Mononuclear cell (primary cell): Measurements from ENCODE around the gene PEX14. TPM values are rescaled to one million over a fixed set of nuclear protein-coding genes. Genes with fewer than 3 reads are reported as not detected.

Experiments
- H3K27me3 ChIP-seq: 2 replicates; pipeline ENCODE4 v1.6.0; 2011; ENCODE audit warnings: low read length, control low read depth; ENCODE audit not compliant: insufficient read depth
- H3K4me1 ChIP-seq: 2 replicates; pipeline ENCODE4 v1.5.1; 2011; ENCODE audit warnings: mild to moderate bottlenecking, low read length, control low read depth; ENCODE audit not compliant: insufficient read depth
- H3K4me3 ChIP-seq: 2 replicates; pipeline ENCODE4 v1.5.1; 2011; ENCODE audit warnings: mild to moderate bottlenecking, low read length, moderate library complexity
- H3K9me3 ChIP-seq: 2 replicates; pipeline ENCODE4 v1.5.1; 2011; ENCODE audit warnings: low read depth, mild to moderate bottlenecking, control low read depth, low read length
- total RNA-seq: library from RNA; depleted of rRNA; stranded (reverse); fragments of >200 nt; gene quantifications from one replicate; pipeline ENCODE4 v1.2.3, GENCODE V29; 2012

PEX14 gene
- total RNA-seq, 1 donor = 7.1 TPM

DNA sequence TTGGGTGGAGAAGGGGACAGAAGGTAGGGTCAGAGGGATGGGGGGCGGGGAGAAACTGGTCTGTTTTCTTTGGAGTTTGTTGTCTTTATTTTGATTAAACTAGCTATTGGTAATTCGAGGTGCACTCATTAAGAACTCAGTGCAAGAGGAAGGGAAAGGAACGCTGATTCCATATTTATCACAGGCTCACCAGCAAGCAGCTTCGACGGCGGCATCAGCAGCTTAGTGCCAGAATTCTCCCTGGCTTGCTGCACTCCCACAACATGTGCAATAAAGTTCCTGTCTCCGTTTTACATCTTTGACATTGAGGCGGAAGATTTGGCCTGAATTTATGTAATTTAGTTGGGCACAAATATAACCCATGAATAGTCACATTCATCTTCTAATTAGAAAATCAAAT lies 57.6 kb downstream of the PEX14 start:
- Histone ChIP-seq H3K9me3 (no peaks in the 10 kb centered on the region), H3K27me3 (no peaks in the 10 kb centered on the region), H3K4me3 (no peak overlapping the region), H3K4me1 (no peaks in the 10 kb centered on the region)

DNA sequence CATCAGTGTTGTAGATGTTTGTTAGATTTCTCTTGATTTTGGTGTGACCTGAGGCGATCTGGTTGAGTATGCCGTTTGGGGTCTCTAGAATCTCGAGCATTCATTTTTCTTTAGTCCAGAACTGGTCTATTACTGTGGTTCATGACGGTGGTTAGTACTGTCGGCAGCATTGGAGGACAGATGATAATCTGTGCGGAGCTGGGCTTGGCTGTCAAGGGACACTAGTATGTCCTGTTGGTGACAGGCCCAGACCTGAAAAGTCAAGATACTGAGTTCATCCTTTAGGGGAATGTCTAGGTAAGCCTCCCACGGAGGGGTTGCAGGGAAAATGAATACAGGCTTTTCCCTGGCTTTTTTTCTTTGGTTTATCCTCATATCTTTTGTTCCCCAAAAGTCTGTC lies 59.8 kb downstream of the PEX14 start:
- Histone ChIP-seq H3K9me3 (no peaks in the 10 kb centered on the region), H3K4me3 (no peak overlapping the region), H3K4me1 (no peaks in the 10 kb centered on the region), H3K27me3 (no peaks in the 10 kb centered on the region)

DNA sequence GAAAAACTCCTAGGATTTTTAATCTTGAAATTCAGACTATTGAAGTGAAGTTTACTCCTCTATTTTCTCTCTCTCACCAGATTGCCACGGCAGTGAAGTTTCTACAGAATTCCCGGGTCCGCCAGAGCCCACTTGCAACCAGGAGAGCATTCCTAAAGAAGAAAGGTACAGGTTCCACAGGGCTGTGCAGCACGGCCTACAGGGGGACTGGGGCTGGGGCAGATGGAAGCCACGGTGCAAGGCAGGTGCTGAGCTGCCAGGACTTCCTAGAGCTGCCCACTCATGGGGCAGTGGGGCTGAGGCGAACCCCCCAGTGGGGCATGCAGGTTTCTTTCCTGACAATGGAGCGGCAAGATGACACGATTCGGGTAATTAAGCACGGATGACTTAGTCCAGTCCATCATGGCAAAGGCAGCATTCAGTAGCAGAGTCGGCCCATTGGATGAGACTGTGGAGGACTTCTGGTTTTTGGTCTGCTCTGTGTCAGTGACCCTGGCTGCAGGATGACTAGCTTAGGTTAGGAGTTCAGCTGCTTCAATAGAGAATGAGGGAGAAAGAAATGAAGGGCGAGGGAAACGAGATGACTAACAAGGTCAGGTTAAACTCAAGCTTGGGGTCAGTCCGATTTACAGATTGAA lies 61.5 kb downstream of the PEX14 start:
- H3K4me3 ChIP-seq = no peak overlapping the region

DNA sequence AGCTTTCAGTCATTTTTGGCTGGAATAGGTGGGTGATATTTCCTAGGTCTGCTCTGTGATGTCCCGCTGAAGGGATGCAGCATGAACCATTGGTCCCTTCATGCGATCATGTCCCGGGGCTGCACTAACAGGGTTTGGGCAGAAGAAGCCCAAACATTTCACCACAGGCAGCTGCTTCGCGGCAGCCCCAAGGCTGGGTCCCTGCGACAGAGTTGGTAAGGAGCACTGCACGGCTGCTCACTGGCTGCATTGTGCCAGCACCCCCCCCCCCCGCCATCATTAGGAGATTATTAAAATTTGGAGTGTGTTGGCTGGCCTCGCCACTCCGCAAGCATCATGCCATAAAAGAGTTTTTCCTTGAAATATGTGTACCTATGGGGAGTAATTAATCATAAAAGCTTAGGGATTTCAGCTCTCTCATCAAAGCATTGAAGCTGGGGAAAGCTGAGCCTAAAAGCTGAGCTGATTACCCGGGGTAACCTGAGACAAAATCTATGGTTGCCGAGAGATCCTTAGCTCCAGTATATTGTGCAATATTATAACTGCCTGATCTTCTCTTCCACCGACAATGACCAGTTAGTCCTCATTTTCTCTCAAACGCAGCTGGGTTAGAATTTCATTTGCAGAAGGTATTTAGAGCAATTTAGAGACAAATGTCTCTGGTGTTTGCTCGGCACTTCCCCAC lies 62.5 kb downstream of the PEX14 start:
- Histone ChIP-seq H3K4me3 (no peak overlapping the region), H3K9me3 (no peaks in the 10 kb centered on the region), H3K27me3 (no peaks in the 10 kb centered on the region), H3K4me1 (no peaks in the 10 kb centered on the region)

More for the DNA sequence above, 61.5 kb downstream of the PEX14 start:
- Histone ChIP-seq H3K9me3 (no peaks in the 10 kb centered on the region), H3K4me1 (no peaks in the 10 kb centered on the region), H3K27me3 (no peaks in the 10 kb centered on the region)

DNA sequence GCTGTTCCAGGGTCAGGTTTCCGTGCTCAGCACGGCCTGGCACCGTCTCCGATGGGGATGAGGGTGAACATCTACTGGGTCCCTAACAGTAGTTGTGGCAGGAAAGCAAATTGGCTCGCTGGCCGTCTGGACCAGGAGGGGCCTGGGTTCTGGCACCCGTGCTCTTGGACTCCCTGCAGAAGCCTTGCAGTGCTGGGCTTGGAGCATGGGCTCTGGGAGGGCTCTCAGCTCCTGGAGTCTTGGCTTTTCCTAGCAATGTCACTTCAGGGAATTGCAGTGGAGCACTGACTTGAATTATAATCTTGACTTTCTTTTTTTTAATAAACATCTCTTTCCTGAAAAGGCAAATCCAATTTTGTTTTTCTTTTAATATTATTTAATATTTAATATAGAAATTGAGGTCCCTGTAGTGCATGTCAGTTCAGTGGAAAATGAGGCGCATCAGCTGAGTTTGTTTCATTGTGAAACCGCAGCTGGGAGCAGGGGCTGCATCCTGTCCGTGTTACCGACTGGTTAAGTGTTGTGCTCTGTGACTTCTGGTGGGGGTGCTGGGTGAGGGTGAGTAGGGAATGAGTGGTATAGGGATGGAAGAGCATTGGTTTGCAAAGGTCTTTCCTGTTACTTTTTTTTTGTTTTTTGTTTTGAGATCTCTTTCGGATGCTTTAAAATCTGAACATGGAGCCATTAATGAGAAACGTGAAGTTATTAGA lies 64.1 kb downstream of the PEX14 start:
- H3K4me1 ChIP-seq = peaks cover 4% of the 10 kb centered on the region

DNA sequence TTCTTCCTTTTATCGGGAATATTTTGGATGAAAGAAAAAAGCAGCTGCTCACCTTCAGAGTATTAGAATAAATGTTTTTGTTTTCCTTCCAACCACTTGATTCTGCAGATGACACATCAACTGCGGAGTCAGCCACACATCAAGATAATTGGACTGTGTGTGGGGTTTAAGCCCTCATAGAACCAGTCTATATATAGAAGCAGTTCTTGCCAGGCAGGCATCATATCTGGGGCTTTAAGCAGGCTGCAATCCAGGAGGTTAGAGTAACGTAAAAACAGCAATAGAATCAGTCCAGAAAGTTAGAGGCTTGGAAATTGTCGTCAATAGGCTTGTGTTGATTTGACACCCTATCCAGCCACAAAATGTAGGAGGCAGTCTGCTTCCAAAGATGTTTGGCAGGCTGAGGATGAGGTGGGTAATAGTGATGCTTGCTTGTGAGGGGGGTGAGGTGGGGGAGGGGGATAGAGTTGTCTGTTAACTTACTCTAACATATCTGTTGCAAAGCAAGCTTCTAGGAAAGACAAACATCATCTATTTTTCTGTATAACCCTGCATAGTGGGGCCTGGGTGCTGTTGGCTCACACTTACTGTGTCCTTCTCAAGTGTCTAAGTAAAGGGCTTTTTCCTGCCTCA lies 64.8 kb downstream of the PEX14 start:
- no peaks in the 10 kb centered on the region for H3K27me3 ChIP-seq
- no peaks in the 10 kb centered on the region for H3K9me3 ChIP-seq
- H3K4me3 ChIP-seq = no peak overlapping the region
- peaks cover 5% of the 10 kb centered on the region for H3K4me1 ChIP-seq

More for the DNA sequence above, 64.1 kb downstream of the PEX14 start:
- Histone ChIP-seq H3K27me3 (no peaks in the 10 kb centered on the region), H3K9me3 (no peaks in the 10 kb centered on the region), H3K4me3 (no peak overlapping the region)

DNA sequence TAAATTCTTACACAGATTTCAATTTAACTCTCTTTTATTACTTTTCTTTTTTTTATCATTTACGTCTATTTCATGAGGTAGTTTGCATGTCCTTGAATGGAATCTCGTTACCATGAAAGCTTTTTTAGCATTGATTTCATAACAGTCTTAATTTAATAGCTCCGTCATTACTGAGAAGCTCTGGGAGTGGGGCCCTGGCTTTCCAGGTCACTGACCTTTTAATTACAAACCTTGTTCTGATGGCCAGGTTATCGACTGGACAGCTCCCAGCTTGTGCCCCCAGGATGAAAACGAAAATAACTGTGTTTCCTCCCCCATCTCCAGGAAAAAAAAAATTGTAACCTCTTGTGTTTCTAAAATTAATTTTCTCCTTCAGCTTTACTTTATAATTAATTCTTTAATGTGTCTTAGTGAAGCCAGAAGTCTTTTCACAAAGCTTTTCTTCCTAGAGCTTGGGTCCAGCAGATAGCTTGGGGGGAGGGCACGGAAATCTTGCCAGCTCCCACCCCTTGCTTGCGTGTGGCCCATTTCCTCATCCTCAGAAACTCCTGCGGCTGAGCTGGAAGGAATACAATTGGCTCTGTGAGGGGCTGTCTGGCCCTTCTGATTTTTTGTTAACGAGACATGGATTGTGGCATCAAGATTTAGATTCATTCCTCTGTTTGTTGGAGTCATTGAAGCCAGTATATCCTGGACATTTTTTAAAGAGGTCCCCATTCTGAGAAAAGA lies 65.7 kb downstream of the PEX14 start:
- Histone ChIP-seq H3K4me1 (peaks cover 5% of the 10 kb centered on the region), H3K4me3 (no peak overlapping the region), H3K9me3 (no peaks in the 10 kb centered on the region), H3K27me3 (no peaks in the 10 kb centered on the region)

DNA sequence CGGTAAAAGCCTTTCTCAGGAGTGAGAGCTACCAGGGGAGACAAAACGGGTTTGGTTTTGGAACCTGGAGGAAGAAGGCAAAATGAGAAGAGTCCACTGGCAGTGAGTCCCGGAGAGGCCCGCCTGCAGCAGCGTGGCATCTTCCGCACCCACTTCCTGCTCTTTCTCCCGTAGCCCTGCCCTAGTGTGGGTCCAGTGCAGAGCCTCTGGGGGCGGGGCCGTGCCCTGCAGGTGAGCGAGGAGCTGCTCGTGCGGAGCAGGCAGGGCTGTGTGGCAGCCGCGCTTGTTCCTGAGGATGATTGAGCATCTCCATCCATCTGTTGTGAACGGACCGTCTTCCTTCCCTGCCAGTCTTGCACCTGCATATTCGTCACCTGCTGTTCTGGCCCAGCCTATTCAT lies 66.5 kb downstream of the PEX14 start:
- H3K9me3 ChIP-seq = no peaks in the 10 kb centered on the region
- H3K4me1 ChIP-seq = peaks cover 5% of the 10 kb centered on the region
- no peak overlapping the region for H3K4me3 ChIP-seq
- no peaks in the 10 kb centered on the region for H3K27me3 ChIP-seq

DNA sequence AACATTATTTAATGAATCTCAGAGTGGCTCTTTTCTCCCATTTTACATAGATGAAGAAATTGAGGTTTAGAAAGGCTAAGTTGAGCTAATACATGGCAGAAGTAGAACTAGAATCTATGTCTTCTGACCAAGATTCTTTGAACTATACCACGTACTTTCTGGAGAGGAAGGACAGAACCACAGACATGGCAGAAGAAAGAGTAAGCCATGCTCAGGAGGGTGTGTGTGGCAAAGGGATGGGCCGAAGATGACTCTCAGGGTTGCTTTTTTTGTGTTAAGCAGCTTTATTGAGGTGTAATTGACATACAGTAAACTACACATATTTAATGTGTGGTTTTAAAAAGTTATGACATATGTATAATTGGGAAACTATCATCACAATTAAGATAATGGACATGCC lies 69.5 kb downstream of the PEX14 start:
- no peaks in the 10 kb centered on the region for H3K9me3 ChIP-seq
- H3K27me3 ChIP-seq = no peaks in the 10 kb centered on the region
- no peak overlapping the region for H3K4me3 ChIP-seq
- H3K4me1 ChIP-seq = peaks cover 5% of the 10 kb centered on the region

DNA sequence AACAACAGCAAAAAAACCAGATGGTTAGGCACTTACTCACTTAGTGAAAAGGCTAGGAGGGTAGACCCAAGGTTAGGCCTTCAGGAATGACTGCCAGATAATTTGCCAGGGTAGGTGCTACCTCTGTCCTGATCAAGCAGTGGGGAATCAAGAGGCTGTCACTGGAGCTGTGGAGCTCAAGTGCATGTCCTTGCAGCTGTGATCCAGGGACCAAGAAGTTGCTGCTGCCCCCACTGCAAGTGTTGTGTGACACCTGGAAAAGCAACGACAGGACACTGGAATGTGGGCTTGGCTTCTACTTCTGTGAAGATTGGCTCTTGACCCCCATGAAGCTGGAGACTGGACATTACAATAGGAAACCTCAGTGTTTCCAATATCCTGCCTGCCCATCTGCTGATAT lies 72.1 kb downstream of the PEX14 start:
- no peaks in the 10 kb centered on the region for H3K27me3 ChIP-seq
- no peak overlapping the region for H3K4me3 ChIP-seq
- H3K4me1 ChIP-seq = peaks cover 5% of the 10 kb centered on the region
- H3K9me3 ChIP-seq = no peaks in the 10 kb centered on the region

DNA sequence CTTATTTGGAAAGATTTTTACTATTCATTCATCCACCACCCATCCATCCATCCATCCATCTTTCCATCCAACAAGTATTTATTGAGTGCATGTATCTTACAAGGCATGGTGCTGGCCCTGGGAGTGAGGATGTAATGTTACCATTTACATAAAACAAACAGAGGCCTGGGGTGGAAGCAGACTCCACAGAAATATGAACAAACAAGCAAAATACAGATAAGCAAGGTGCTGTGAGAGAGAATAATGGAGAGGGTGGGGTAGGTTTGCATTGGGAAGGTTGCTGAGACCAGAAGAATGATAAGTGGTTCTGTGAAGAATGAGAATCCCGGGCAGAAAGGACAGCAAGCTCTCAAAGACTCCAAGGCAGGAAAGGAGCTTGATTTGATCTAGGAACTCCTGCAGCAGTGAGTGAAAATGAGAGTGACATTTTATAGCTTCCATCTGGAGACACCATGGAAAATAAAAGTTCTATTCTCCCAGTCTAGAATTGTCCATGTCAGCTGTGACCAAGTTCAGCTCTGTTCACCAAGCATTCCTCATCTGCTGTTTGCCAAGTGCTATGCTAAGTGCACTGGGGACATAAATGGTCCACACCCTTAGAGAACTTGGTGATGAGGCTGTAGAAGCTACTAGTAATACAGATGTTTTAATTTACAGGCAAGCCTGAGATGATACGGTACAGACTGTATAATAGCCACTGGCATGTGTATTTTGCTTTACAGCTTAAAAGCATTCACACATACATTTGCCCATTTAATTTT lies 75.3 kb downstream of the PEX14 start:
- H3K4me1 ChIP-seq = no peaks in the 10 kb centered on the region
- H3K4me3 ChIP-seq = no peak overlapping the region

DNA sequence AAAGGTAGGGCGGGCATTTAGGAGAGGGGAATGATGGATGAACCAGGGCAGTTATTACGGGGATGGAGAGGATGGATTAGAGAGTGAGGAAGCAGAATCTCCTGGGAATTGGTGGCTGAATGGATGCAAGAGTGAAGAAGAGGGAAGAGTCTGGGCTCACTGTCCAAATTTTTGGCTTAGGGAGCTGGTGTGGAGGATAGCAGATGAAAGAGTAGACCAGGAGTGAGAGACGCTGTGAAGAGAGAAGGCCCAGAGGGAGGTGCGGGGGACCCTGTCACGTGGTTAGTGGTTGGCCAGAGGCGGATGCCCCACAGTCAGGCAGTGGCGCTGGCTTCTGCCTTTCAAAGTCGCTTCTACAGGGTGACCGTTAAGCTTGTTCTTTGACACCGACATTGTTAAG lies 78.4 kb downstream of the PEX14 start:
- no peaks in the 10 kb centered on the region for H3K9me3 ChIP-seq
- no peaks in the 10 kb centered on the region for H3K27me3 ChIP-seq
- no peaks in the 10 kb centered on the region for H3K4me1 ChIP-seq
- H3K4me3 ChIP-seq = no peak overlapping the region

More for the DNA sequence above, 75.3 kb downstream of the PEX14 start:
- Histone ChIP-seq H3K27me3 (no peaks in the 10 kb centered on the region), H3K9me3 (no peaks in the 10 kb centered on the region)

DNA sequence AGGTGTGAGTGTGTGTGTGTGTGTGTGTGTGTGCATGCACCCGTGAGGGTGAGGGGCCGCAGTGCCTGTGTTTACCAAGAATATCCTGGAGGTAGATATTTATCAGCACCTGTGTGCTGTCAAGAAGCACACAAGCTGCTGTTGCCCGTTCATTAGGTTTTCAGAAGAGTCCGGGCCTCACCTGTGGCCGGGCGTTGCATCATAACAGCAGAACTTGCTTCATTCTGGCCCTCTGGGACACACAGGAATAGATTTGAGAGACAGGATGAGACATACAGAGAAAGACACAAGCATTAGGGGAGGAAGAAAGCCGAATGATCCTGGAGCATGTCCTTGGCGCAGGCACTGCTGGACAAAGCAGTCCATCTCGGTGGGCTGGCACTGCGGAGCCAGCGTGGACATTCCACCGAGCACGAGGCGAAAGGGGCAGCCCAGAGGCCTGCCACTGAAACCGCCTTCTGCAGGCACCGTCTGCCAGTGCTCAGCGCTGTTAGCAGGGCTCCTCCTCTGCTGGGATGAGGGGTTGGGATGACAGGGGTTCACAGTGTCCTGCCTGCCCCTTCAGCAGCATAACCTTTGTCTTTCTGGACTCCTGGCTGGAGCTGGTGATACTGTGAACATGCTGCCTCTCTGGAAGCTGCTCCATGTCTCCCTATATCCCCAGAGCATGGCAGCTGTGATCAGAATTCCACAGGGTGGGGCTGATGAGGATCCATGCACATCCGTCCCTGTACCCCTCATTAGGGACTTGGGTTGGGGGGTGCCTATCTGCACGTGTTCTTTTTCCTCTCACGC lies 81.1 kb downstream of the PEX14 start:
- Histone ChIP-seq H3K4me1 (no peaks in the 10 kb centered on the region), H3K4me3 (no peak overlapping the region), H3K27me3 (no peaks in the 10 kb centered on the region), H3K9me3 (no peaks in the 10 kb centered on the region)
